Medulla oblongata (tissue), 1 donor: ENCODE measurements around the gene L3MBTL1.
"Not testable (repeated sequence)": the region's sequence is repeated elsewhere in the genome, so short reads cannot be mapped to it uniquely, and the experiment has no call there.

ENCODE experiments used
- DNase-seq: peaks from one replicate; pipeline ENCODE4 v3.0.0-alpha.2; 2015; ENCODE audit errors: extremely low spot score

Gene L3MBTL1

DNA sequence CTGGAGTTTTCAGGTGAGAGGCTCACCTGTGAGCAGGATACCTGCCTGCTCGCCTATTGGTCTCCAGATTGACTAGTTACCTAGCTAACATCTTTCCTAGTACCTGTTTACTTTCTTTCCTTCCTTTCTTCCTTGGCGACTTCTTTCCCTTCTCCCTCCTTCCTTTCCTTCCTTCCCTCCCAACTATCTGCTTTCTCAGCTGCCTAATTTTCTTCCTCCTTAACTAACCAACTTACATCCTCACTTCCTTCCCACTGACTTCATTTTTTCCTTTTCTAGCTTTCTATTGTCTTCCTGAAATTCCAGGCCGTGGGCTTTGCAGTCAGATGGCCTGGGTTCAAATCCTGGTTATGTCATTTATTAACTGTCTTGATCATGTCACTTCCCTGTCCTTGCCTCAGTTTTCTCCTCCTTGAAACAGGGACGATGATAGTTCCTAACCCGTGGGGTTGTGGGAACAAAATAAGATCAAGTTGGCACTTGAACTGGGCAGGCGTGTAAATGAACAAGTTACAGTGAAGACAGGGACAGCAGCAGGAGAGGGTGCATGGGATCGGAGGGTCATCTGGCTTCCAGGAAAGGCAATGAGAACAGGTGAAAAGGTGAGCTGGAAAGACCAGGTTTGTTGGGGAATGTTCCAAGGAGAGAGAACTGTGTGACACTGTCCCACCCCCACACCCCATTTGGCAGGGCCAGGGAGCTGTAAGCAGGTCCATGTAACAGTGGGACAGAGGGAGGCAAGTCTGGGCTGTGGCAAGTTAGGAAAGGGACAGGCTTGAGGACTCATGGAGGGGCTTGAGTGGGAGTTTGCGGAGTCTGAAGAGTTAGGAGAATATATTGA is 51.9 kb downstream of the L3MBTL1 start:
- no peak for DNase-seq

DNA sequence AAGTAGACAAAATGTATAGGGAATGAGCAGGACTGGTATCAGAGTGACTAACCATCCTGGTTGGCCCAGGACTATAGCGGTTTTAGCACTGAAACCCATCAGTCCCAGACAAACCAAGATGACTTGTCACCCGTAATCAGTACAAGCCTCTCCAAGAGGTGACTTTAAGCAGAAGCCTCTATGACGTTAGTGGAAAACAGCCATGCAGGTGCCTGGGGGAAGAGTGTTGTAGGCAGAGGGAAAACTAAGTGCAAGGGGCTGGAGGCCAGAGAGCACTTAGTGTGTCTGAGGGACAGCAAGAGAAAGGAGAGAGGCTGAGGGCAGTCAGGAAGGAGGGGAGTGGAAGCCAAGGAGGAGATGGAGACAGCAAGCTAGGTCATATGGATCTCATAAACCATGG is 53.5 kb downstream of the L3MBTL1 start:
- no peak for DNase-seq

DNA sequence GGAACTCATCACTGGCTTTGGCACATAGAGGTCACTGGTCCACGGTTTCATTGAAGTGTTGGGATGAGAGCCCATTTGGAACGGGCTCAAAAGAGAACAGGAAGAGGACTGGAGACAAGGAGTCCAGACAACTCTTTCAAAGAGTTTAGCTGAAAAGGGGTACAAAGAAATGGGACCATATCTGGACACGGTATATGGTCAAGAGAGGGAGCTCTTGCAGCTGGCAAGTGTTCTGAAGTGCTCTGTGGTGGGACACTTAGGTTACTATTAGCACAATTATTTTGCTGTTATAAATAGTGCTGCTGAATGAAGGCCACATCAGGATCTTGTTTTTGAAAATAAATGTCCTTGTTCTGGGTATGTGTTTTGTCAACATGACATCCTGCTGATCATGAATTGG is 55.9 kb downstream of the L3MBTL1 start:
- no peak for DNase-seq

DNA sequence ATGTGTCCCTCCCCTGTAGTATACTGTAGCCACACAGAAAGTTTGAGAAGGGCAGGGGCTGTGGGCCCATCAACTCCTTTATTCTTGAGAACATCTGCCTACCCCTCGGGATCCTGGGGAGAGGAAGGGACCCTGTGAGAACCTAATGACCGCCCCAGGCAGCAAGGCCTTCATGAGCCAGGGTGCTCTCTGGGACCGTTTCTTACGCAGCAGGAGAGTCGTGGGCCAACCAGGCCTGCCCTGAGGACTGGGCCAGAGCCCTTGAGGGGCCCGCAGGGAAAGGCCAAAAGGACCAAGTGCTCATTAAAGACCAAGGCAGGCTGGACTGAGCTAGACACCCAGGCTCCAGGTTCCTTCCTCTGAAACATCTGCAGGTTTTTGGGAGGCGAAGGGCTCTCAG is 56.5 kb downstream of the L3MBTL1 start:
- DNase-seq, result no peak

DNA sequence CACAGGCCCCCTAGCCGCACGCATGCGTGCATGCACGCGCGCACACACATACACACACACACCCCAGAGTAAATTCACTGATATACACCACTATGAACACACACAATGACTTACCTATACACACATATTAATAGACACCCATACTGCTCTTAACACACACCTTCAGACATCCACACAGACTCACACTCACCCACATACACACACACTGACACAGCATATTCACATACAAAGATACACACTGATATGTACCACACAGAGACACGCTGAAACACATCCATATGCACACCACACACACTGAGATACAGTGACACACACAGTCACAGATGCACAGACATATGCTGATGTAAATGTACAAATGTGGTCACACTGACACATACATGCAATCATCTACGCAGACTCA is 57.0 kb downstream of the L3MBTL1 start:
- no peak for DNase-seq

DNA sequence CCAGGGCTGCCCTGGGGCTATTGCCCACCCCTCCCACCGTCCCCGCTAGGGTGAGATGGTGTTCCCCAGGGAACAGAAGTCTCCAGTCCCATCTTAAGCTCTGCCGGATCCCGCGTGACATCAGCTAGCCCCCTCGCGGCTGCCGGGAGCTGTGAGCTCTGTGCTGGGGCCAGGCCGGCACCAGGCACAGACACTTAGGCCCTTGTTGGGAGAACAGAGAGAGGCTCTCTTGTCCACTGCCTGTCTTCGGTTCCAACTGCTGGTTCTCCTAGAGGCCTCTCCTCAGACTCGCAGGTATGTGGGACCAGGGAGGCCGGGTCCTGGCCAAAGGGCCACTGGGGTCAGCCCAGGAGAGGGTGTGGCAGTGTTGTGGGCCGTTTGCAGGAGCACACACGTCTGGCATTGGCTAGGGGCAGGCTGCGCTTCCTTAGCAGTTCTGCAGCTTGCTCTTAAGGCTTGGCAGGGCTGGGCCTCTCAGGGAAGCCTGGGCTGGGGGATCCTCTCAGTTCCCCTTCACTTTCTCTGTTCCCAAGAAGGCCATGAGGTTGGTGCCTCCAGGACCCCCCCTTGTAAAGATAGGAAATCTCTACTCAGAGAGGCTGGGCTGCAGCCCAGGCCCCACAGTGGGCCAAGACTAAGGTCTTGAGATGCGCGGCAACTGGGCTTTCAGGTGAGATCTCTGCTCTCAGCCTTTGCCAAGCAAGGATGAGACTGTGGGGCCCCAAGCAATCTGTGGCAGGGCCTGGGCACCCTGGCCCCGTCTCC is 57.7 kb downstream of the L3MBTL1 start:
- peak; percentile 90 for DNase-seq

DNA sequence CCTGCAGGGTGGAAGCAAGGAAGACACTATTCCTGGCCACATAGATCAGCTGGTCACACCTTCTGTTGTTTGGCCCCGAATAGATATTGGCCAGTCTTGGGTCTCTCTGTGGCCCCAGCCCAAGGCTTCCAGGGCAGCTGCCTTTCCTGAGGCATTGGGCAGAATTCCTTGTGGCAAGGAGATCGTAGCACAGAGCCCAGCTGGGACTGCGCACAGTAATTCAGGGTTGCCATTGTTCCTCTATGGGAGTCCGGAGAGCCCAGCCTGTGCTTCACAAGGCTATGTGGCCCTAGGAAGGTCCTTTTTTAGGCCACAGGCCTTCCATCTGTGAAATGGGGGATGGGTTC is 58.2 kb downstream of the L3MBTL1 start:
- peak; percentile 62 for DNase-seq

DNA sequence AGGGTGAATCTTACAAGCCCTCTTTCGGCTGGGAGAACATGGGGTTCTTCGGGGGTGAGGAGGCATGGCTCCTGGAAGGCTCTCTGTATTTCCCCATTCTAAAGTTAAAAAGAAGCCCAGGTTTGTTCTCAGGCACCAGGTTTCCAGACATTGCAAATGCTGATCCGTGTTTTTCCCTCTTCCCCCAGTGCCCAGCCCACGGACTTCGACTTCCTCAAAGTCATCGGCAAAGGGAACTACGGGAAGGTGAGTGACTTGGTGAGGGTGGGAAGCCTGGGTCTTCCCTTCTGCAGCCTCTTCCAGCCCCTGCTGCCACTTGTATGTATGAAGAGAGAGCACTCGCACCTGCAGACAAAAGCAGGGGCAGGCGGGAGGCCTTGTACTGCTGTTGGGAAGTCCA is 60.0 kb downstream of the L3MBTL1 start:
- no peak for DNase-seq

DNA sequence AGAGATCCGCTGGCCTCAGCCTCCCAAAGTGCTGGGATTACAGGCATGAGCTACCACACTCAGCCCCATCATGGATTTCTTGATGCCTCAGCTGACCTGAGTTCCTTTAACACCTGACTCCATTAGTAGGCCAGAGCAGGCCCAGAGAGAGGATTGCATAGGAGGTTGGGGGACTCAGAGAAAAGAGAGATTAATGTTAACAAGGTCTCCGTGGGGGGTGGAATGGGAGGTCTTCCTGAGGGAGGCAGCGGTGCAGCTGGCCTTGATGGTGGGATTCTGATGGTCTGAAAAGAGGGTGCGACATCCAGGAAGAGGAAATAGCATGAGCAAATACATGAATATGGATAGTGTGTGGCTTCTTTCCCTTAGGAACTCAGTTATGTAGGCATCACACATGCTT is 61.2 kb downstream of the L3MBTL1 start:
- no peak for DNase-seq

DNA sequence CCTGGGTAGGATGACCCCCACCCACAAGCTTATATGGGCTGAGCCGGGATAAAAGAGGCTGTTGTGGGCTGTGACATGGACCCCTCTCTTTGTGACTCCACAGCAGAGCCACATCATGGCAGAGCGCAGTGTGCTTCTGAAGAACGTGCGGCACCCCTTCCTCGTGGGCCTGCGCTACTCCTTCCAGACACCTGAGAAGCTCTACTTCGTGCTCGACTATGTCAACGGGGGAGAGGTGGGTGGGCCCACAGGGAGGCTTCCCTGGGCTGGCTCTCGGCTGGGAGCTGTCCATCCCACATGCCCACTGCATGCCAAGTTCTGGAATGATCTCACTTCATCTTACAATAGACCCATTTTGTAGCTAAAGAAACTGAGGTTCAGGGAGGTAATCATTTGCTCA is 61.8 kb downstream of the L3MBTL1 start:
- DNase-seq, result no peak

DNA sequence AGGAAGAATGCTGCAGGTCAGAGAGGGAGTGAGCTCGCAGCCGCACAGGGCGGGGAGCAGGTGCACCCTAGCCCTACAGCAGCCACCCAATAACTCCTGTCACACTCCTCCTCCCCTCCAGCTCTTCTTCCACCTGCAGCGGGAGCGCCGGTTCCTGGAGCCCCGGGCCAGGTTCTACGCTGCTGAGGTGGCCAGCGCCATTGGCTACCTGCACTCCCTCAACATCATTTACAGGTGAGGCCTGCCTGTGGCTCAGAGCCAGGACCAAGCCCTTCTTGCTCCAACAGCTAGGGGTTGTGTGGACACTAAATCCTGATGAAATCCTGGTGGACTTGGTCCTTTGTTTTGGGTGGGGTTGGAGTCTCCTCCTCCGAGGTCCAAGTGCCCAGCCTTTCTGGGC is 63.0 kb downstream of the L3MBTL1 start:
- no peak for DNase-seq

DNA sequence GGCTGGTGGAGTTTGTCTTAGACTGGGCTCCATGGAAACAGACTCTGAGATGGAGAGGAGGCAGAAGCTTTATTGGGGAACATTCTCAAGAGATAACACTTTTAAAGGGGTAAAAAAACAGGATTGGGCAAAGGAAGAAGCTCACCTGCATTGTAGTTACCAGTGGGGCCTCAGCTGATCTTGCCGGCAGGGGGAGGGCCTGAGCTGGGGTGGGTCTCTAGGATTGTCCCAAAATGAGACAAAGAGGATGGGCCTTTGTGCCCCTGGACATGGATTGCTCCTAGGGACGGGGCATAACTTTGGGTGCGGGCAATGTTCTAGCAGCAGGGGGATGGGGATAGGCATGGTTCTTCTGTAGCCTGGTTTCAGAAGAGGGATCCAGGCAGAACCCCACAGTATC is 63.8 kb downstream of the L3MBTL1 start:
- no peak for DNase-seq

DNA sequence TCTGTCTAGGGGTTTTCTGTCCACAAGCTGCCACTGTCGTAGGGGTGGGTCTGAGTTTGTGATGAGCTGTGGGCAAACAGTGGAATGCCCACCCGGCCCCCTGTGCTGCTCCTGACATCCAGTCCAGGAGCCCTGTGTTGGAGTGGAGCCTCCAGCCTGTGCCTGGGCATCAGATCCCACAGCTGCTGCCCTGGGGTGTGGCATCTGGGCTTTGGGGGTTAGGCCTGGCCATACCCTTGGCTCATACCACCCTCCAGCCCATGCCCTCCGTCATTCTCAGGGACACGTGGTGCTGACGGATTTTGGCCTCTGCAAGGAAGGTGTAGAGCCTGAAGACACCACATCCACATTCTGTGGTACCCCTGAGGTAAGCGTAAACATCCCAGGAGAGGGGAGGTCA is 64.3 kb downstream of the L3MBTL1 start:
- DNase-seq, result no peak

DNA sequence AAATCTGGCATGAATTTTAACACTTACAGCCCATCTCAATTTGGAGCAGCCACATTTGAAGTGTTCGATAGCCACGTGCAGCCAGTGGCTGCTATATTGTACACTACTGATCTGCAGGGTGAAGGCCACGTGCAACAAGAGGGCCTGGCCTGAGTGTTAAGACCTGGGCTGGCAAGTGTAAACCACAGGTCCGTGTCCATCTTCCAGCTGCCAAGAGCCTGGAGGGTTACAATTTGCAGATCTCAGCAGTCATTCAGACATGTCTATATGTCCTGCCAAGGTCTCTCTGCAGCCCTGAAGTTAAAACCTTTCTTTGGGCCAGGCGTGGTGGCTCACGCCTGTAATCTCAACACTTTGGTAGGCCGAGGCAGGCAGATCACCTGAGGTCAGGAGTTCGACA is 65.4 kb downstream of the L3MBTL1 start:
- no peak for DNase-seq

DNA sequence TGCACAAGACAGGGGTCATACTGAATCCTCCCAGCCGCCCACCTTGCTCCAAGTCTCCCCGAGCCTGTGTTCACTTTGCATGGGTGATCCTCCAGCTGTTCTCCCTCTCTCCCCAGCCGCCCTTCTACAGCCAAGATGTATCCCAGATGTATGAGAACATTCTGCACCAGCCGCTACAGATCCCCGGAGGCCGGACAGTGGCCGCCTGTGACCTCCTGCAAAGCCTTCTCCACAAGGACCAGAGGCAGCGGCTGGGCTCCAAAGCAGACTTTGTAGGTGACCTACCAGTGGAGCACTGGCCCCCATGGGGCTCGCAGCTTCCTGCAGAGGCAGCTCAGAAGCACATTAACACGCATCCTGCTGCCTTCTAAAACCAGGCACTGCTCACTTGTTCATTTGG is 68.6 kb downstream of the L3MBTL1 start:
- no peak for DNase-seq

DNA sequence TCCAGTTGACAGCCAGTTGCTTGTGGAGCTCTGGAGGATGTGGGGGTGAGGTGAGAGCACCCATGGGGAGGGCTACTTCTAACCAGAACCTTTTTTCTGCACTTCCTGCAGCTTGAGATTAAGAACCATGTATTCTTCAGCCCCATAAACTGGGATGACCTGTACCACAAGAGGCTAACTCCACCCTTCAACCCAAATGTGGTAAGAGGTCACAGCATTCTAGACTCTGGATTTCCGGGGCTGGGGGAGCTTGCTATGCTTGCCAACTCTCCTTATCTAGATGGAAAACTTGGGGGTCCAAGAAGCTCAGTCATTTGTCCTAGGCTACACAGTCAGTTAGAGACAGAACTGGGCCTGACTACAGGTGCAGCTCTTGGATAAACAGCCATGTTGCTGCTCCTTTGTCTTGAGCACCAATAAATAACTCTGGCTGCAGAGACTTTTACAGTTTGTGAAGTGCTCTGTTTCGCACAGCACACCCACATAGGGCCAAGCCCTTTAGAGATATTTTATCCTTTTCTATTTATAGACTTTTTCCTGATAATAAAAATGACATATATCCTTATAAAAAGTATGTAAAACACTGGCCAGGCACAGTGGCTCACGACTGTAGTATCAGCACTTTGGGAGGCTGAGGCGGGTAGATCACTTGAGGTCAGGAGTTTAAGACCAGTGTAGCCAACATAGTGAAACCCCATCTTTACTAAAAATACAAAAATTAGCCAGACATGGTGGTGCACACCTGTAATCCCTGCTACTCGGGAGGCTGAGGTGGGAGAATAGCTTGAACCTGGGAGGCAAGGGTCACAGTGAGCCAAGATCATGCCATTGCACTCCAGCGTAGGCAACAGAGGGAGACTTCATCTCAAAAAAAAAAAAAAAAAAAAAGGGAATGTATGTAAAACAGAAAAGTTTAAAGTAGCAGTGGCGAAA is 72.6 kb downstream of the L3MBTL1 start:
- DNase-seq, result no peak

DNA sequence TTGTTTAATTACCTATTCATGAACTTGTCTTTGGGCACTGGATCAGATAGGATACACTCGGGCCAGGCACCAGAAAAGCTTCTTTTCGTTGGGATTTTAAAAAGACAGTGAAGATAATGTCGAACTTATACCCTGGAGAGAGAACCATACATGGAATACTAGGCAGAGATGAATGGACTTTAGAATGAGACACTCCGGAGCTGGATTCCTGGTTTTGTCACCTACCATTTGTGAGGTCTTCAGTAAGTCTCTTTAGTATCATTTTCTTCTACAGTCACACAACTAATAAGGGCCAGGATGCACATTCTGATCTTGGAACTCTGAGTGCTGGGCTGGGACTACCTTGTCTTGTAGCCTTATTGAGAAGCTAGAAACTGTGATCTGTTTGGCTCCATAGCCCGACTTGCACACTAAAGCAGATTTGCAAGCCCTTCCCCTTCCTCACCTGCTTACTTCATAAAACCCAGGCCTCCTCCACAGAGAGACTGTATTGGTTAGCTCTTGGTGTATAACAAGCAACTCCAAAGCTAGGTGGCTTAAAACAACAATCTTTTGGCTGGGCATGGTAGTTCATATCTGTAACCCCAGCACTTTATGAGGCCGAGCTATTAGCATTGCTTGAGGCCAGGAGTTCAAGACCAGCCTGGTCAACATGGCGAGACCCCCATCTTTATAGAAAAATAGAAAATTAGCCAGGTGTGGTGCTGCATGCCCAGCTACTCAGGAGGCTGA is 75.8 kb downstream of the L3MBTL1 start:
- DNase-seq, result no peak

DNA sequence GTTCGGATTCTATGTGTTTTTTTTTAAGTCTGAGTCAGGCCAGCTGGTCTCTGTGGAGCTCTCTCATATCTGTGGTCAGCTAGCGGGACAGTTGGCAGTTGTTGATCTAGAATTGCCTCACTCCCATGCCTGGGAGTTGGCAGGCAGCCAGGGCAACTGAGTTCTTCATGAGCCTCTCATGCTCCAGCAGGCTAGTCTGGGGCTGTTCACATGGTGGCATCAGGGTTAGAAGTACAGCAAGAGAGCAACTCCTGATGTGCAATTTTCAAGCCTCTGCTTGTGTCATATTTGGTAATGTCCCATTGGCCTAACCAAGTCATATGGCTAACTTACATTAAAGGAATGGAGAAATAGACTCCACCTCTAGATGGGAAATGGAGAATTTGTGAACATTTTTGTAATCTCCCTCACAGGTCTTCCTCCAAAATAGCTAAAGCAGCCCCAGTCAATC is 76.5 kb downstream of the L3MBTL1 start:
- DNase-seq, result peak; percentile 82

DNA sequence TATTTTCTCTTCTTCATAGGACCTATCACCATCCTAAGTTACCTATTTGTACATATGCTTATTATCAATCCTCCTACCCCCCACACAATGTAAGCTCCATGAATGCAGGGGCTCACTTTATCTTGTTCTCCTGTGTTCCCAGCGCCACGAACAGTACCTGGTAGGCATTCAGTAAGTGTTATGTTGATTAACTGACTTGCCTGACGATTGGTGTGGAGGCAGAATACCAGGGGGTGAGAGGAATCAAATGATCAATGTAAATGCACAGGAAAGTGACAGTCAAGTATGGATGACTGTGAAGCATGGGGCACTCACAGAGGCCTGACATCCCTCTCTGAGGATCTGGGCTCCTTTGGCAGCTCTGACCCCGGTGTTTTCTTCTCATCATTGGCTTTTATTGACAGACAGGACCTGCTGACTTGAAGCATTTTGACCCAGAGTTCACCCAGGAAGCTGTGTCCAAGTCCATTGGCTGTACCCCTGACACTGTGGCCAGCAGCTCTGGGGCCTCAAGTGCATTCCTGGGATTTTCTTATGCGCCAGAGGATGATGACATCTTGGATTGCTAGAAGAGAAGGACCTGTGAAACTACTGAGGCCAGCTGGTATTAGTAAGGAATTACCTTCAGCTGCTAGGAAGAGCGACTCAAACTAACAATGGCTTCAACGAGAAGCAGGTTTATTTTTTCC is 77.1 kb downstream of the L3MBTL1 start:
- DNase-seq, result no peak

DNA sequence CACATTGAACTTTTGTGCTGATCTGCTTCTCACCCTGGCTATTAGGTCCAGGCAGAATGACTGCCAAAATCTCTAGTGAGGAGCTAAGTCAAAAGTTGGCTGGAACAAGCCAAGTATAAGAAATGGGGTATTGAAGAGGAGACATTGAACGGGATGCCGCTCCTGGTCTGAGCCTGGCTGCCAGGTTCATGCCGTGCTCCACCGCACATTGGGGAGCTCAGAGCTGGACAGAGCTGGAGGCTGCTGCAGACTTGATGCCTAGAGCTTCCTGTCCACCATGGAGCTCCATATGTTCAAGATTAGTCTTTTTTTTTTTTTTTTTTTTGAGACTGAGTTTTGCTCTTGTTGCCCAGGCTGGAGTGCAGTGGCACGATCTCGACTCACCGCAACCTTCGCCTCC is 79.1 kb downstream of the L3MBTL1 start:
- peak; percentile 61 for DNase-seq

DNA sequence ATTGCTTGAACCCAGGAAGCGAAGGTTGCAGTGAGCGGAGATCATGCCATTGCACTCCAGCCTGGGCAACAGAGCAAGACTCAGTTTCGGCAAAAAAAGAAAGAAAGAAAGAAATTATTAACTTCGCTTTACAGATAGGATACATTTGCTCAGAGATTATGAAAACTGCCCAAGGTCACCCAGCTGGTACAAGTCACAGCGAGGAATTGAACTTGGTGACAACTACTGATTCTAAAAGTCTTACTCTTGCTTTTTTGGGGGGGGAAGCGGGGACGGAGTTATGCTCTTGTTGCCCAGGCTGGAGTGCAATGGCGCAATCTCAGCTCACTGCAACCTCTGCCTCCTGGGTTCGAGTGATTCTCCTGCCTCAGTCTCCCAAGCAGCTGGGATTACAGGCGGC is 81.0 kb downstream of the L3MBTL1 start:
- not testable (repeated sequence) for DNase-seq
